ENCODE data around the gene ASAH2B.
"Not testable (repeated sequence)": the region's sequence is repeated elsewhere in the genome, so short reads cannot be mapped to it uniquely, and the experiment has no call there.

DNA sequence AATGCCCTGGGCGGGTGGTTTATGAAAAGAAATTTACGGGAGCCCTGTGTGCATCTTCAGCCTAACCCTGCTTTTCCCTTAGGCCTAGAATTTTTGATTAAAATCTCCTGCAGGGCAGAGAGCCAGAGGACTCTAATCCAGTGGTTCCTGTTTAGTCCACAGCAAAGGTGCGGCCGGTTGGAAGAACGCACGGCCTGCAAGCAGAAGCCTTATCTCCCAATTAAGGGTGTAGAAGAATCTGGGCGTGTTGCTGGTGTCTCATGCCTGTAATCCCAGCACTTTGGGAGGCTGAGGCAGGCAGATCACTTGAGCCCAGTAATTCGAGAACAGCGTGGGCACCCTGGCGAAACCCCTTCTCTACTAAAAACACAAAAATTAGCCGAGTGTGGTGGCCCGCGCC lies 29.5 kb upstream of the ASAH2B start:
- TF ChIP-seq FOXM1 (IDR thresholded peaks at IDR 0.05; ENCODE audit: borderline replicate concordance); ZNF384 (IDR thresholded peaks at IDR 0.05); LEF1 (IDR thresholded peaks at IDR 0.05; ENCODE audit: borderline replicate concordance); ELF4 (IDR thresholded peaks at IDR 0.05); SP1 (IDR thresholded peaks at IDR 0.05); BHLHE40 (IDR thresholded peaks at IDR 0.05; ENCODE audit: borderline replicate concordance): not testable (repeated sequence)
